Lower leg skin (tissue), 3 donors: ENCODE data around the gene CCDC82.

Source experiments
- POLR2A ChIP-seq, 2 donors: fragments of 450-650 bp; IDR thresholded peaks; one replicate each; pipeline ENCODE4 v1.6.1; 2016 to 2017; ENCODE audit warnings: antibody characterized with exemption in 2 of 2, mild to moderate bottlenecking in 1 of 2, moderate library complexity in 1 of 2
- TF ChIP-seq, protein P1 (sequence below), 3 donors: fragments of 450-650 bp; IDR thresholded peaks; one replicate each; pipeline ENCODE4 v1.5.1; 2016; ENCODE audit warnings: antibody characterized with exemption in 3 of 3, mild to moderate bottlenecking in 3 of 3, moderate library complexity in 2 of 3

DNA sequence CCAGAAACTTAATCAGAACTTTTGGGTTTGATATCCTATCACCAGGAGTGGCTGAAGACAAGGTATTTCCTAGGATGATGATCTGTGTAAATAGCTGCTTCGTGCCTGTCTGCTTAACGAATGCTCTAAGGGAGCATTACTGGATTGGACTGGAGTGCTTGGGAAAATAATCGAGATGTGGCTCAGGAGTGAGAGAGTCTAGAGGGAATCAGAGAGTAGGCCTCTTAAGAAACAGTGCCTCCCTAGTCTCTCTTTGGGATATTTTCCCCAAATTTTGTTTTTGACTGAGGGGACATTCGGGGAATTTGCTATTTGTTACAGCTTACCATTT, 49.2 kb downstream of the CCDC82 start:
- TF ChIP-seq, protein P1, sequence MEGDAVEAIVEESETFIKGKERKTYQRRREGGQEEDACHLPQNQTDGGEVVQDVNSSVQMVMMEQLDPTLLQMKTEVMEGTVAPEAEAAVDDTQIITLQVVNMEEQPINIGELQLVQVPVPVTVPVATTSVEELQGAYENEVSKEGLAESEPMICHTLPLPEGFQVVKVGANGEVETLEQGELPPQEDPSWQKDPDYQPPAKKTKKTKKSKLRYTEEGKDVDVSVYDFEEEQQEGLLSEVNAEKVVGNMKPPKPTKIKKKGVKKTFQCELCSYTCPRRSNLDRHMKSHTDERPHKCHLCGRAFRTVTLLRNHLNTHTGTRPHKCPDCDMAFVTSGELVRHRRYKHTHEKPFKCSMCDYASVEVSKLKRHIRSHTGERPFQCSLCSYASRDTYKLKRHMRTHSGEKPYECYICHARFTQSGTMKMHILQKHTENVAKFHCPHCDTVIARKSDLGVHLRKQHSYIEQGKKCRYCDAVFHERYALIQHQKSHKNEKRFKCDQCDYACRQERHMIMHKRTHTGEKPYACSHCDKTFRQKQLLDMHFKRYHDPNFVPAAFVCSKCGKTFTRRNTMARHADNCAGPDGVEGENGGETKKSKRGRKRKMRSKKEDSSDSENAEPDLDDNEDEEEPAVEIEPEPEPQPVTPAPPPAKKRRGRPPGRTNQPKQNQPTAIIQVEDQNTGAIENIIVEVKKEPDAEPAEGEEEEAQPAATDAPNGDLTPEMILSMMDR (IDR thresholded peaks at IDR 0.05) = no peak
- TF ChIP-seq POLR2A (IDR thresholded peaks at IDR 0.05) = no peak
